ENCODE data around the gene GIGYF2.
"Not testable (repeated sequence)": the region's sequence is repeated elsewhere in the genome, so short reads cannot be mapped to it uniquely, and the experiment has no call there.

Gene GIGYF2

GRCh38 chr2:232833830-232834229 is 136.7 kb downstream of the GIGYF2 start:
- peaks cover 12% of the 10 kb centered on the region; the same call in 1 of the 2 replicates for H3K36me3 ChIP-seq (ENCODE audit: control insufficient read depth, insufficient read depth, low read length)
- H3K27me3 ChIP-seq (ENCODE audit: control insufficient read depth, insufficient read depth, low read length) = no peaks in the 10 kb centered on the region
- H3K27ac ChIP-seq (ENCODE audit: low read length) = no peak overlapping the region
- H3K4me1 ChIP-seq (ENCODE audit: control insufficient read depth, insufficient read depth, low read length) = no peaks in the 10 kb centered on the region
- H3K9me3 ChIP-seq (ENCODE audit: control insufficient read depth, insufficient read depth, low read length) = no peaks in the 10 kb centered on the region; the same call in 1 of the 2 replicates
- WGBS (ENCODE audit: insufficient coverage, insufficient read length) = no CpG with 5 or more reads among the region's 1 CpG
- no peak overlapping the region for H3K4me3 ChIP-seq (ENCODE audit: low read length)
- DNase-seq (ENCODE audit: low read depth, low spot score) = no peak

- no peaks in the 10 kb centered on the region for H3K27me3 ChIP-seq (ENCODE audit: control insufficient read depth, insufficient read depth, low read length)
- no peak for DNase-seq (ENCODE audit: low read depth, low spot score)
- no peaks in the 10 kb centered on the region for H3K4me1 ChIP-seq (ENCODE audit: control insufficient read depth, insufficient read depth, low read length)
- H3K4me3 ChIP-seq (ENCODE audit: low read length) = no peak overlapping the region
- no CpG with 5 or more reads among the region's 14 CpGs for WGBS (ENCODE audit: insufficient coverage, insufficient read length)
- H3K27ac ChIP-seq (ENCODE audit: low read length) = no peak overlapping the region
- peaks cover 16% of the 10 kb centered on the region; the same call in 1 of the 2 replicates for H3K36me3 ChIP-seq (ENCODE audit: control insufficient read depth, insufficient read depth, low read length)
- no peaks in the 10 kb centered on the region; the same call in 1 of the 2 replicates for H3K9me3 ChIP-seq (ENCODE audit: control insufficient read depth, insufficient read depth, low read length)
Observed at GRCh38 chr2:232835687-232836208, 138.6 kb downstream of the GIGYF2 start.

GRCh38 chr2:232836934-232837333 is 139.8 kb downstream of the GIGYF2 start:
- Histone ChIP-seq H3K4me3 (ENCODE audit: low read length) (no peak overlapping the region), H3K27ac (ENCODE audit: low read length) (no peak overlapping the region), H3K36me3 (ENCODE audit: control insufficient read depth, insufficient read depth, low read length) (peaks cover 14% of the 10 kb centered on the region; the same call in 1 of the 2 replicates), H3K4me1 (ENCODE audit: control insufficient read depth, insufficient read depth, low read length) (no peaks in the 10 kb centered on the region), H3K27me3 (ENCODE audit: control insufficient read depth, insufficient read depth, low read length) (no peaks in the 10 kb centered on the region), H3K9me3 (ENCODE audit: control insufficient read depth, insufficient read depth, low read length) (no peaks in the 10 kb centered on the region; the same call in 1 of the 2 replicates)
- no peak for DNase-seq (ENCODE audit: low read depth, low spot score)
- WGBS (ENCODE audit: insufficient coverage, insufficient read length) = no CpG with 5 or more reads among the region's 4 CpGs

- no peaks in the 10 kb centered on the region for H3K27me3 ChIP-seq (ENCODE audit: control insufficient read depth, insufficient read depth, low read length)
- no peaks in the 10 kb centered on the region for H3K4me1 ChIP-seq (ENCODE audit: control insufficient read depth, insufficient read depth, low read length)
- no peaks in the 10 kb centered on the region; the same call in 1 of the 2 replicates for H3K9me3 ChIP-seq (ENCODE audit: control insufficient read depth, insufficient read depth, low read length)
- no peak overlapping the region for H3K4me3 ChIP-seq (ENCODE audit: low read length)
- H3K36me3 ChIP-seq (ENCODE audit: control insufficient read depth, insufficient read depth, low read length) = peaks cover 10% of the 10 kb centered on the region; the same call in 1 of the 2 replicates
- H3K27ac ChIP-seq (ENCODE audit: low read length) = no peak overlapping the region
- WGBS (ENCODE audit: insufficient coverage, insufficient read length) = no CpG with 5 or more reads among the region's 2 CpGs
- no peak for DNase-seq (ENCODE audit: low read depth, low spot score)
Observed at GRCh38 chr2:232838406-232838874, 141.3 kb downstream of the GIGYF2 start.

- Histone ChIP-seq H3K27me3 (ENCODE audit: control insufficient read depth, insufficient read depth, low read length) (no peaks in the 10 kb centered on the region), H3K4me1 (ENCODE audit: control insufficient read depth, insufficient read depth, low read length) (no peaks in the 10 kb centered on the region), H3K4me3 (ENCODE audit: low read length) (no peak overlapping the region), H3K27ac (ENCODE audit: low read length) (no peak overlapping the region), H3K9me3 (ENCODE audit: control insufficient read depth, insufficient read depth, low read length) (no peaks in the 10 kb centered on the region; the same call in 1 of the 2 replicates), H3K36me3 (ENCODE audit: control insufficient read depth, insufficient read depth, low read length) (peaks cover 6% of the 10 kb centered on the region; the same call in 1 of the 2 replicates)
- DNase-seq (ENCODE audit: low read depth, low spot score) = no peak
- WGBS (ENCODE audit: insufficient coverage, insufficient read length) = no CpG with 5 or more reads among the region's 9 CpGs
Observed at GRCh38 chr2:232839411-232840079, 142.4 kb downstream of the GIGYF2 start.

GRCh38 chr2:232842689-232843088 is 145.6 kb downstream of the GIGYF2 start:
- no peaks in the 10 kb centered on the region; the same call in 1 of the 2 replicates for H3K9me3 ChIP-seq (ENCODE audit: control insufficient read depth, insufficient read depth, low read length)
- no peak overlapping the region for H3K4me3 ChIP-seq (ENCODE audit: low read length)
- H3K27me3 ChIP-seq (ENCODE audit: control insufficient read depth, insufficient read depth, low read length) = no peaks in the 10 kb centered on the region
- no peaks in the 10 kb centered on the region for H3K4me1 ChIP-seq (ENCODE audit: control insufficient read depth, insufficient read depth, low read length)
- H3K27ac ChIP-seq (ENCODE audit: low read length) = no peak overlapping the region
- peaks cover 12% of the 10 kb centered on the region; the same call in 1 of the 2 replicates for H3K36me3 ChIP-seq (ENCODE audit: control insufficient read depth, insufficient read depth, low read length)
- no peak for DNase-seq (ENCODE audit: low read depth, low spot score)
- WGBS (ENCODE audit: insufficient coverage, insufficient read length) = no CpG with 5 or more reads among the region's 2 CpGs

GRCh38 chr2:232843834-232844233 is 146.7 kb downstream of the GIGYF2 start:
- H3K4me3 ChIP-seq (ENCODE audit: low read length) = no peak overlapping the region
- H3K27ac ChIP-seq (ENCODE audit: low read length) = no peak overlapping the region
- H3K27me3 ChIP-seq (ENCODE audit: control insufficient read depth, insufficient read depth, low read length) = no peaks in the 10 kb centered on the region
- peaks cover 14% of the 10 kb centered on the region; the same call in 1 of the 2 replicates for H3K36me3 ChIP-seq (ENCODE audit: control insufficient read depth, insufficient read depth, low read length)
- no CpG with 5 or more reads among the region's 3 CpGs for WGBS (ENCODE audit: insufficient coverage, insufficient read length)
- no peaks in the 10 kb centered on the region for H3K9me3 ChIP-seq (ENCODE audit: control insufficient read depth, insufficient read depth, low read length)
- no peak for DNase-seq (ENCODE audit: low read depth, low spot score)
- no peaks in the 10 kb centered on the region for H3K4me1 ChIP-seq (ENCODE audit: control insufficient read depth, insufficient read depth, low read length)

GRCh38 chr2:232846055-232846454 is 148.9 kb downstream of the GIGYF2 start:
- Histone ChIP-seq H3K27me3 (ENCODE audit: control insufficient read depth, insufficient read depth, low read length) (no peaks in the 10 kb centered on the region), H3K9me3 (ENCODE audit: control insufficient read depth, insufficient read depth, low read length) (no peaks in the 10 kb centered on the region), H3K4me3 (ENCODE audit: low read length) (no peak overlapping the region), H3K27ac (ENCODE audit: low read length) (no peak overlapping the region), H3K36me3 (ENCODE audit: control insufficient read depth, insufficient read depth, low read length) (peaks cover 15% of the 10 kb centered on the region), H3K4me1 (ENCODE audit: control insufficient read depth, insufficient read depth, low read length) (no peaks in the 10 kb centered on the region)
- no peak for DNase-seq (ENCODE audit: low read depth, low spot score)

- H3K36me3 ChIP-seq (ENCODE audit: control insufficient read depth, insufficient read depth, low read length) = peaks cover 12% of the 10 kb centered on the region
- no CpG with 5 or more reads among the region's 3 CpGs for WGBS (ENCODE audit: insufficient coverage, insufficient read length)
Observed at GRCh38 chr2:232850039-232850438, 152.9 kb downstream of the GIGYF2 start.

GRCh38 chr2:232852081-232852480 is 154.9 kb downstream of the GIGYF2 start:
- no CpG with 5 or more reads among the region's 11 CpGs for WGBS (ENCODE audit: insufficient coverage, insufficient read length)
- H3K4me1 ChIP-seq (ENCODE audit: control insufficient read depth, insufficient read depth, low read length); DNase-seq (ENCODE audit: low read depth, low spot score); H3K4me3 ChIP-seq (ENCODE audit: low read length); H3K9me3 ChIP-seq (ENCODE audit: control insufficient read depth, insufficient read depth, low read length); H3K27ac ChIP-seq (ENCODE audit: low read length); H3K27me3 ChIP-seq (ENCODE audit: control insufficient read depth, insufficient read depth, low read length): not testable (repeated sequence)
- peaks cover 13% of the 10 kb centered on the region for H3K36me3 ChIP-seq (ENCODE audit: control insufficient read depth, insufficient read depth, low read length)

More at GRCh38 chr2:232850039-232850438, 152.9 kb downstream of the GIGYF2 start:
- no peak overlapping the region for H3K4me3 ChIP-seq (ENCODE audit: low read length)
- no peak overlapping the region for H3K27ac ChIP-seq (ENCODE audit: low read length)
- no peaks in the 10 kb centered on the region for H3K4me1 ChIP-seq (ENCODE audit: control insufficient read depth, insufficient read depth, low read length)
- DNase-seq (ENCODE audit: low read depth, low spot score) = no peak
- no peaks in the 10 kb centered on the region for H3K9me3 ChIP-seq (ENCODE audit: control insufficient read depth, insufficient read depth, low read length)
- no peaks in the 10 kb centered on the region for H3K27me3 ChIP-seq (ENCODE audit: control insufficient read depth, insufficient read depth, low read length)

All from iPS DF 6.9 (cell line).